Measurements from ENCODE around the gene GPAM.

- no peak for TF ChIP-seq POLR2A (IDR thresholded peaks at IDR 0.05)
- TF ChIP-seq, protein P1, sequence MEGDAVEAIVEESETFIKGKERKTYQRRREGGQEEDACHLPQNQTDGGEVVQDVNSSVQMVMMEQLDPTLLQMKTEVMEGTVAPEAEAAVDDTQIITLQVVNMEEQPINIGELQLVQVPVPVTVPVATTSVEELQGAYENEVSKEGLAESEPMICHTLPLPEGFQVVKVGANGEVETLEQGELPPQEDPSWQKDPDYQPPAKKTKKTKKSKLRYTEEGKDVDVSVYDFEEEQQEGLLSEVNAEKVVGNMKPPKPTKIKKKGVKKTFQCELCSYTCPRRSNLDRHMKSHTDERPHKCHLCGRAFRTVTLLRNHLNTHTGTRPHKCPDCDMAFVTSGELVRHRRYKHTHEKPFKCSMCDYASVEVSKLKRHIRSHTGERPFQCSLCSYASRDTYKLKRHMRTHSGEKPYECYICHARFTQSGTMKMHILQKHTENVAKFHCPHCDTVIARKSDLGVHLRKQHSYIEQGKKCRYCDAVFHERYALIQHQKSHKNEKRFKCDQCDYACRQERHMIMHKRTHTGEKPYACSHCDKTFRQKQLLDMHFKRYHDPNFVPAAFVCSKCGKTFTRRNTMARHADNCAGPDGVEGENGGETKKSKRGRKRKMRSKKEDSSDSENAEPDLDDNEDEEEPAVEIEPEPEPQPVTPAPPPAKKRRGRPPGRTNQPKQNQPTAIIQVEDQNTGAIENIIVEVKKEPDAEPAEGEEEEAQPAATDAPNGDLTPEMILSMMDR (IDR thresholded peaks at IDR 0.05) = no peak
These were observed 814 bp upstream of the GPAM start for GRCh38 chr10:112184379-112184778.

Measured in right lobe of liver (tissue), 4 donors.